Erythroblast (primary cell): ENCODE results near the gene PHF8.

ENCODE experiments used
- GATA1 ChIP-seq: IDR thresholded peaks from 2 replicates; pipeline ENCODE4 v1.6.1; 2011; ENCODE audit warnings: low read depth, mild to moderate bottlenecking, control low read depth, low read length, moderate library complexity
- POLR2A ChIP-seq: IDR thresholded peaks from 2 replicates; pipeline ENCODE4 v1.6.1; 2011; ENCODE audit warnings: mild to moderate bottlenecking, low read length

- TF ChIP-seq POLR2A (no peak), GATA1 (no peak)
Observed at GRCh38 chrX:53900623-53901022, 143.7 kb downstream of the PHF8 start.
